ENCODE measurements around the gene ZNF837.

The ZNF837 gene

GRCh38 chr19:58392945-58393724 lies 12.3 kb upstream of the ZNF837 start:
- Histone ChIP-seq H3K36me3 (ENCODE audit: insufficient read depth, low read length) (peaks cover 68% of the 10 kb centered on the region), H3K27ac (no peak overlapping the region), H3K9ac (ENCODE audit: insufficient read length) (no peak overlapping the region), H3K4me3 (no peak overlapping the region), H3K9me3 (ENCODE audit: low read depth, low read length) (no peaks in the 10 kb centered on the region)
- TF ChIP-seq EZH2 (IDR thresholded peaks at IDR 0.05), result no peak
- TF ChIP-seq POLR2AphosphoS5 (IDR thresholded peaks at IDR 0.05; ENCODE audit: borderline replicate concordance, low read depth, low read length), result no peak
- TF ChIP-seq FOXP2 (optimal IDR thresholded peaks at IDR 0.05; ENCODE audit: control extremely low read depth, extremely low read length, insufficient read depth), result no peak
- no peak for DNase-seq (ENCODE audit: low read depth, low spot score)

DNA sequence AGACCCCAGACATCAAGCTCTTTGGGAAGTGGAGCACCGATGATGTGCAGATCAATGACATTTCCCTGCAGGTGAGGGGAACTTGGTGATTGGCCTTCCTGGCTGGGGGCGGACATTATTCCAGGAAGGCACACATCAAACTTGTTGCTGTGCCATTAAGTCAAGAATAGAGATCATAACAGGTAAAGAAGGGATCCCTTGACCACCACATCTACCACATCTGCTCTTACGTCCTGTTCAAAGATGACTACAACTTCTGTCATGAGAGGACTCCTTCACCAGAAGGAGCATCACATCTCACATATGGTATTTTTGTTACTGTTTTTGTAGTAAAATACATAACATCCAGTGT lies 7.3 kb upstream of the ZNF837 start:
- H3K36me3 ChIP-seq (ENCODE audit: insufficient read depth, low read length), result peaks cover 52% of the 10 kb centered on the region
- peak overlapping the region; percentile 87 for H3K9ac ChIP-seq (ENCODE audit: insufficient read length)
- no peak for DNase-seq (ENCODE audit: low read depth, low spot score)
- no peaks in the 10 kb centered on the region for H3K9me3 ChIP-seq (ENCODE audit: low read depth, low read length)
- no peak overlapping the region for H3K27ac ChIP-seq
- TF ChIP-seq FOXP2 (optimal IDR thresholded peaks at IDR 0.05; ENCODE audit: control extremely low read depth, extremely low read length, insufficient read depth) (no peak), POLR2AphosphoS5 (IDR thresholded peaks at IDR 0.05; ENCODE audit: borderline replicate concordance, low read depth, low read length) (no peak), EZH2 (IDR thresholded peaks at IDR 0.05) (no peak)
- peak overlapping the region; percentile 79 for H3K4me3 ChIP-seq

- Histone ChIP-seq H3K9me3 (ENCODE audit: low read depth, low read length) (no peaks in the 10 kb centered on the region), H3K27ac (peak overlapping the region; percentile 16), H3K9ac (ENCODE audit: insufficient read length) (peak overlapping the region; percentile 87), H3K4me3 (peak overlapping the region; percentile 79), H3K36me3 (ENCODE audit: insufficient read depth, low read length) (peaks cover 46% of the 10 kb centered on the region)
- no peak for TF ChIP-seq EZH2 (IDR thresholded peaks at IDR 0.05)
- no peak for TF ChIP-seq FOXP2 (optimal IDR thresholded peaks at IDR 0.05; ENCODE audit: control extremely low read depth, extremely low read length, insufficient read depth)
- no peak for TF ChIP-seq POLR2AphosphoS5 (IDR thresholded peaks at IDR 0.05; ENCODE audit: borderline replicate concordance, low read depth, low read length)
- DNase-seq (ENCODE audit: low read depth, low spot score), result no peak
Measured at GRCh38 chr19:58387338-58388174, 6.7 kb upstream of the ZNF837 start.

GRCh38 chr19:58386576-58387337 lies 5.9 kb upstream of the ZNF837 start, which contains the start of gene RPS5:
RPS5 (plus strand) TSS chr19:58387269; CDS start chr19:58388138, 869 bp downstream.
- Histone ChIP-seq H3K27ac (peak within 1 kb of the TSS; percentile 95), H3K36me3 (ENCODE audit: insufficient read depth, low read length) (peaks cover 38% of the 10 kb centered on the region), H3K9ac (ENCODE audit: insufficient read length) (peak within 1 kb of the TSS; percentile 99), H3K4me3 (peak within 1 kb of the TSS; percentile 79), H3K9me3 (ENCODE audit: low read depth, low read length) (no peaks in the 10 kb centered on the region)
- no peak for TF ChIP-seq FOXP2 (optimal IDR thresholded peaks at IDR 0.05; ENCODE audit: control extremely low read depth, extremely low read length, insufficient read depth)
- no peak for TF ChIP-seq EZH2 (IDR thresholded peaks at IDR 0.05)
- TF ChIP-seq POLR2AphosphoS5 (IDR thresholded peaks at IDR 0.05; ENCODE audit: borderline replicate concordance, low read depth, low read length), result peak; percentile 97
- peak; percentile 98 for DNase-seq (ENCODE audit: low read depth, low spot score)

GRCh38 chr19:58385891-58386575 lies 5.2 kb upstream of the ZNF837 start:
- Histone ChIP-seq H3K36me3 (ENCODE audit: insufficient read depth, low read length) (peaks cover 31% of the 10 kb centered on the region), H3K9ac (ENCODE audit: insufficient read length) (peak overlapping the region; percentile 99), H3K27ac (peak overlapping the region; percentile 95), H3K9me3 (ENCODE audit: low read depth, low read length) (no peaks in the 10 kb centered on the region), H3K4me3 (peak overlapping the region; percentile 79)
- no peak for DNase-seq (ENCODE audit: low read depth, low spot score)
- TF ChIP-seq EZH2 (IDR thresholded peaks at IDR 0.05) (no peak), POLR2AphosphoS5 (IDR thresholded peaks at IDR 0.05; ENCODE audit: borderline replicate concordance, low read depth, low read length) (no peak; the same call in 1 of the 2 replicates), FOXP2 (optimal IDR thresholded peaks at IDR 0.05; ENCODE audit: control extremely low read depth, extremely low read length, insufficient read depth) (no peak)

- Histone ChIP-seq H3K9ac (ENCODE audit: insufficient read length) (no peak overlapping the region), H3K36me3 (ENCODE audit: insufficient read depth, low read length) (peaks cover 25% of the 10 kb centered on the region), H3K4me3 (no peak overlapping the region), H3K27ac (no peak overlapping the region), H3K9me3 (ENCODE audit: low read depth, low read length) (no peaks in the 10 kb centered on the region)
- DNase-seq (ENCODE audit: low read depth, low spot score), result no peak
- TF ChIP-seq FOXP2 (optimal IDR thresholded peaks at IDR 0.05; ENCODE audit: control extremely low read depth, extremely low read length, insufficient read depth) (no peak), EZH2 (IDR thresholded peaks at IDR 0.05) (no peak), POLR2AphosphoS5 (IDR thresholded peaks at IDR 0.05; ENCODE audit: borderline replicate concordance, low read depth, low read length) (no peak)
Measured at GRCh38 chr19:58385313-58385890, 4.6 kb upstream of the ZNF837 start.

DNA sequence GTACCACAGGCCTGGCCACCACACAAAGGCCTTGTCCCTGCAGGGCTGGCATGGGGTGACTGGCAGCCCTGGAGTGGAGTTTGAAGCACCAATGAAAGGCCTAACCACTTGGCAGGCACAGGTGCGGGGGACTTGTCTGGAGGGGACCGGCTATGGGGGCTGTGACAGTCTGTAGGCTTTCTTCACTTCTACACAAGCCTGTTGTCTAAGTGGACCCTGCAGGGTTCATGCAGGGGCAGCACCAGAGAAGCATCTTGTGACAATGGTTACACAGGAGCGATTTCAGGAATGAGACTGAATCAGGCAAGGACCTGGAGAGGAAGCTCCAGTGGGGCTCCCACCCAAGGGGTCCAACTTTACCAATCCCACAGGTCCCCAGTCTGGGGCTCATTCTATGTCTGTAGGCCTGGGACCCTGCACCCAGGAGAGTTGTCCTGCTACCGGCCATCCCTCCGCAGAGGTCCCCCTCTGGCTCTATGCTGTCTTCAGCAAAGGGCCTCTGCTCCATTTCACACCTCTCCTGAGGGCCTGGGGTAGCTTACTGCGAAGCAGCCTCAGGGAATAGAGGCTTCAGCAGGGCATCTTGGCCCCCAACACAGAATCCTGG lies 2.3 kb upstream of the ZNF837 start:
- TF ChIP-seq EZH2 (IDR thresholded peaks at IDR 0.05), result no peak
- H3K9ac ChIP-seq (ENCODE audit: insufficient read length), result no peak overlapping the region
- DNase-seq (ENCODE audit: low read depth, low spot score), result no peak
- H3K9me3 ChIP-seq (ENCODE audit: low read depth, low read length), result no peaks in the 10 kb centered on the region
- H3K4me3 ChIP-seq, result no peak overlapping the region
- H3K36me3 ChIP-seq (ENCODE audit: insufficient read depth, low read length), result peaks cover 4% of the 10 kb centered on the region
- H3K27ac ChIP-seq, result no peak overlapping the region

Data from SK-N-MC (cell line).